ENCODE results near the gene DMAP1. TPM values are rescaled to one million over a fixed set of nuclear protein-coding genes. Genes with fewer than 3 reads are reported as not detected.

The DMAP1 gene
- total RNA-seq, 1 experiment from 2014 or later = 27.8 TPM

DNA sequence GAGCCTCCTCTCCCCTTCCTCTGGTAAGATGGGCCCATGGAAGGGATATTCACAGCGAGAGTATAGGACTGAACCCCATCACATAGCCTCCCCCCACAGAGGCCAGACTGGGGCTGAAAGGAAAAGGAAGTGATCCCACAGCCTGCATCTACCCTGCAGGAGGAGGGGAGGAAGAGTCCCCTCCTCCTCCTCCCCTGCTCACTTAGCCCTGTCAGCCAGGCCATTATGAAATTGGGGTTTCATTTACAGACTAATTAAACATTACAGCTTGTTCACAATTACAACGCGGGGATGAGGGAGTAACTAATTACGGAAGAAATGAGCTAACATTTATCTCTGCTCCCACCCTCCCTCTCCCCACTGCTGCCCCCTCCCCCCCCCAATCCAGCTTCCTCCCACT is 25.4 kb downstream of the DMAP1 start:
- peaks cover 19 to 22% of the 10 kb centered on the region in 2 experiments for H3K4me1 ChIP-seq (ENCODE audit: control insufficient read depth in 1 of 2, insufficient read depth in 2 of 2, low read length in 2 of 2)
- ATAC-seq (no peak), DNase-seq (ENCODE audit: low read depth, low spot score) (no peak)
- intact Hi-C loops (cut with micrococcal nuclease) = loop anchor here (5.0 kb wide), 1 partner anchor 146 kb away; no protein-coding TSS in a partner anchor
- no peak overlapping the region for H2AFZ ChIP-seq (ENCODE audit: low read depth, low read length, poor library complexity, severe bottlenecking)
- POLR2A ChIA-PET = no interaction called here
- H3K9me2 ChIP-seq (ENCODE audit: insufficient read depth) = no peaks in the 10 kb centered on the region
- RAD21 ChIA-PET (ENCODE audit: low non-redundant PET in 1 of 2, low total read pairs in 2 of 2, uncharacterized antibody in 2 of 2, unreplicated experiment in 2 of 2) = no interaction called here
- H3K9ac ChIP-seq (ENCODE audit: low read length) = no peak overlapping the region
- no TSS peak for BruUV-seq (replicated peaks)
- H3K27ac ChIP-seq (ENCODE audit: low read depth, low read length) = no peak overlapping the region
- H3K36me3 ChIP-seq (ENCODE audit: control insufficient read depth in 1 of 2, insufficient read depth in 2 of 2, low read length in 2 of 2) = 0 out of 4 replicates have a peak, but pooled peaks cover 0 to 5% of the 10 kb centered on the region in 2 experiments
- no peaks in the 10 kb centered on the region for H3K79me2 ChIP-seq (ENCODE audit: insufficient read depth, low read length)
- H3K4me2 ChIP-seq (ENCODE audit: low read length) = peak overlapping the region; percentile 41
- no peak overlapping the region for H3K4me3 ChIP-seq (replicated peaks in 1 of 2; ENCODE audit: low read depth in 1 of 2, low read length in 2 of 2)
- CTCF ChIA-PET = interaction anchor here (1.2 to 1.5 kb wide), 3 partner anchors 29 to 356 kb away, joined by 3 to 4 read pairs (median 4); no protein-coding TSS in a partner anchor
- no peaks in the 10 kb centered on the region for H3K9me3 ChIP-seq (ENCODE audit: control insufficient read depth in 1 of 2, insufficient read depth in 1 of 2, low read depth in 1 of 2, low read length in 2 of 2)
- H3K27me3 ChIP-seq (ENCODE audit: insufficient read depth, low read length) = no peaks in the 10 kb centered on the region
- no peaks in the 10 kb centered on the region for H4K20me1 ChIP-seq (ENCODE audit: insufficient read depth)
- TF ChIP-seq EZH2 (IDR thresholded peaks at IDR 0.05) = no peak
- TF ChIP-seq JUND (IDR thresholded peaks at IDR 0.05) = no peak
- no peak for TF ChIP-seq CEBPB (IDR thresholded peaks at IDR 0.05; ENCODE audit: low read depth)

DNA sequence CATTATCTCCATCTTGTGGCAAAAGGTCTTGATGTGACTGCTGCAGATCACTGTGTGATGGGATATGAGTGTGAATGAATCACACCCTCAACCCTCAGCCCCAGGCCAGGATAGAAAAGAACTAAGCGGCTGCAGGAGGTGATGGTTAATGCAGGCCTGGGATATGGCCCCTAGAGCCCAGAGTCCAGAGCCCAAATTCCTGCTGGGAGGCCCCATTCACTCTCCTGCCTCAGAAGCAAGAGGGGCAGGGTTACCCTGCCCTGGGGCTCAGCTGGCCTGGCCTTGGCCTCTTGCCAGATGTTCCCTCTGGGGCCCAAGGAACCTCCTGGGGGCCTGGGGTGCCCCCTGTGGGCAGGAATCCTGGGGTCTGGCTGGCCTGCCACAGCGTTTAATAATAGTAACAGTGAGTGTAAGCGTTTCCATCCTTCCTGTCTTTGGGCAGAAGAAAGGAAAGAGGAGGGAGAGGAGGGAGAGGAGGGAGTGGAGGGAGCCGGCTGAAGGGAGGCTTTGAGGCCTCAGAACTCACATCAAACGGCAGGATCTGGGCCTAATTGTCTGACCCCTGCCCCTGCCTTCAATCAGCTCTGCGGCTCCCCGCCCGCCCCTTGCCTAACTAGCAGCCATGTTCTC is 26.2 kb downstream of the DMAP1 start:
- ATAC-seq = no peak
- H3K79me2 ChIP-seq (ENCODE audit: insufficient read depth, low read length) = no peaks in the 10 kb centered on the region
- H3K4me2 ChIP-seq (ENCODE audit: low read length) = no peak overlapping the region
- intact Hi-C loops (cut with micrococcal nuclease) = loop anchor here (5.0 kb wide), 1 partner anchor 147 kb away; no protein-coding TSS in a partner anchor
- H3K9me3 ChIP-seq (ENCODE audit: control insufficient read depth in 1 of 2, insufficient read depth in 1 of 2, low read depth in 1 of 2, low read length in 2 of 2) = no peaks in the 10 kb centered on the region
- H3K9ac ChIP-seq (ENCODE audit: low read length) = no peak overlapping the region
- no peak overlapping the region for H2AFZ ChIP-seq (ENCODE audit: low read depth, low read length, poor library complexity, severe bottlenecking)
- H3K4me1 ChIP-seq (ENCODE audit: control insufficient read depth in 1 of 2, insufficient read depth in 2 of 2, low read length in 2 of 2) = peaks cover 19 to 22% of the 10 kb centered on the region in 2 experiments
- ChIA-PET RAD21 (ENCODE audit: low non-redundant PET in 1 of 2, low total read pairs in 2 of 2, uncharacterized antibody in 2 of 2, unreplicated experiment in 2 of 2) (no interaction called here), POLR2A (no interaction called here), CTCF (interaction anchor here (1.2 kb wide), 1 partner anchor 28 kb away, joined by 3 read pairs; no protein-coding TSS in a partner anchor)
- BruUV-seq (replicated peaks) = no TSS peak
- TF ChIP-seq SRF (IDR thresholded peaks at IDR 0.05; ENCODE audit: low read depth) (no peak), ELF1 (IDR thresholded peaks at IDR 0.05; ENCODE audit: borderline replicate concordance, low read depth) (no peak), SIN3A (IDR thresholded peaks at IDR 0.05; ENCODE audit: low read depth) (no peak), YY1 (IDR thresholded peaks at IDR 0.05; ENCODE audit: extremely low read depth, insufficient replicate concordance, low read depth, low read length) (no peak), CBX3 (IDR thresholded peaks at IDR 0.05; ENCODE audit: low read depth) (no peak), POLR2A (IDR thresholded peaks at IDR 0.05; ENCODE audit: borderline replicate concordance, extremely low read depth, insufficient read depth, insufficient read length) (no peak), EZH2 (IDR thresholded peaks at IDR 0.05) (no peak), SP1 (IDR thresholded peaks at IDR 0.05; ENCODE audit: low read depth) (no peak)
- TF ChIP-seq, protein P1, sequence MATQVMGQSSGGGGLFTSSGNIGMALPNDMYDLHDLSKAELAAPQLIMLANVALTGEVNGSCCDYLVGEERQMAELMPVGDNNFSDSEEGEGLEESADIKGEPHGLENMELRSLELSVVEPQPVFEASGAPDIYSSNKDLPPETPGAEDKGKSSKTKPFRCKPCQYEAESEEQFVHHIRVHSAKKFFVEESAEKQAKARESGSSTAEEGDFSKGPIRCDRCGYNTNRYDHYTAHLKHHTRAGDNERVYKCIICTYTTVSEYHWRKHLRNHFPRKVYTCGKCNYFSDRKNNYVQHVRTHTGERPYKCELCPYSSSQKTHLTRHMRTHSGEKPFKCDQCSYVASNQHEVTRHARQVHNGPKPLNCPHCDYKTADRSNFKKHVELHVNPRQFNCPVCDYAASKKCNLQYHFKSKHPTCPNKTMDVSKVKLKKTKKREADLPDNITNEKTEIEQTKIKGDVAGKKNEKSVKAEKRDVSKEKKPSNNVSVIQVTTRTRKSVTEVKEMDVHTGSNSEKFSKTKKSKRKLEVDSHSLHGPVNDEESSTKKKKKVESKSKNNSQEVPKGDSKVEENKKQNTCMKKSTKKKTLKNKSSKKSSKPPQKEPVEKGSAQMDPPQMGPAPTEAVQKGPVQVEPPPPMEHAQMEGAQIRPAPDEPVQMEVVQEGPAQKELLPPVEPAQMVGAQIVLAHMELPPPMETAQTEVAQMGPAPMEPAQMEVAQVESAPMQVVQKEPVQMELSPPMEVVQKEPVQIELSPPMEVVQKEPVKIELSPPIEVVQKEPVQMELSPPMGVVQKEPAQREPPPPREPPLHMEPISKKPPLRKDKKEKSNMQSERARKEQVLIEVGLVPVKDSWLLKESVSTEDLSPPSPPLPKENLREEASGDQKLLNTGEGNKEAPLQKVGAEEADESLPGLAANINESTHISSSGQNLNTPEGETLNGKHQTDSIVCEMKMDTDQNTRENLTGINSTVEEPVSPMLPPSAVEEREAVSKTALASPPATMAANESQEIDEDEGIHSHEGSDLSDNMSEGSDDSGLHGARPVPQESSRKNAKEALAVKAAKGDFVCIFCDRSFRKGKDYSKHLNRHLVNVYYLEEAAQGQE (IDR thresholded peaks at IDR 0.05; ENCODE audit: low read depth) = no peak
- TF ChIP-seq, protein P2, sequence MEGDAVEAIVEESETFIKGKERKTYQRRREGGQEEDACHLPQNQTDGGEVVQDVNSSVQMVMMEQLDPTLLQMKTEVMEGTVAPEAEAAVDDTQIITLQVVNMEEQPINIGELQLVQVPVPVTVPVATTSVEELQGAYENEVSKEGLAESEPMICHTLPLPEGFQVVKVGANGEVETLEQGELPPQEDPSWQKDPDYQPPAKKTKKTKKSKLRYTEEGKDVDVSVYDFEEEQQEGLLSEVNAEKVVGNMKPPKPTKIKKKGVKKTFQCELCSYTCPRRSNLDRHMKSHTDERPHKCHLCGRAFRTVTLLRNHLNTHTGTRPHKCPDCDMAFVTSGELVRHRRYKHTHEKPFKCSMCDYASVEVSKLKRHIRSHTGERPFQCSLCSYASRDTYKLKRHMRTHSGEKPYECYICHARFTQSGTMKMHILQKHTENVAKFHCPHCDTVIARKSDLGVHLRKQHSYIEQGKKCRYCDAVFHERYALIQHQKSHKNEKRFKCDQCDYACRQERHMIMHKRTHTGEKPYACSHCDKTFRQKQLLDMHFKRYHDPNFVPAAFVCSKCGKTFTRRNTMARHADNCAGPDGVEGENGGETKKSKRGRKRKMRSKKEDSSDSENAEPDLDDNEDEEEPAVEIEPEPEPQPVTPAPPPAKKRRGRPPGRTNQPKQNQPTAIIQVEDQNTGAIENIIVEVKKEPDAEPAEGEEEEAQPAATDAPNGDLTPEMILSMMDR (IDR thresholded peaks at IDR 0.05 in 2 of 3, conservative IDR thresholded peaks at IDR 0.05 in 1 of 3; ENCODE audit: borderline replicate concordance in 1 of 3, insufficient read depth in 1 of 3, low read depth in 2 of 3, low read length in 2 of 3) = no peak
- no peaks in the 10 kb centered on the region for H3K9me2 ChIP-seq (ENCODE audit: insufficient read depth)
- H3K27ac ChIP-seq (ENCODE audit: low read depth, low read length) = peak overlapping the region; percentile 36; the same call in 1 of the 2 replicates
- H3K4me3 ChIP-seq (replicated peaks in 1 of 2; ENCODE audit: low read depth in 1 of 2, low read length in 2 of 2) = no peak overlapping the region
- H3K36me3 ChIP-seq (ENCODE audit: control insufficient read depth in 1 of 2, insufficient read depth in 2 of 2, low read length in 2 of 2) = 0 out of 4 replicates have a peak, but pooled peaks cover 0 to 5% of the 10 kb centered on the region in 2 experiments
- H4K20me1 ChIP-seq (ENCODE audit: insufficient read depth) = no peaks in the 10 kb centered on the region
- H3K27me3 ChIP-seq (ENCODE audit: insufficient read depth, low read length) = no peaks in the 10 kb centered on the region
- DNase-seq (ENCODE audit: low read depth, low spot score) = no peak

Data from HCT116 (cell line).